ENCODE results near the gene MYB.

Gene MYB

GRCh38 chr6:135256866-135257265 is 75.8 kb downstream of the MYB start:
- no peak for DNase-seq

- DNase-seq = no peak
These were observed 76.7 kb downstream of the MYB start for GRCh38 chr6:135257631-135258405.

GRCh38 chr6:135258970-135259369 is 77.9 kb downstream of the MYB start:
- no peak for DNase-seq

DNA sequence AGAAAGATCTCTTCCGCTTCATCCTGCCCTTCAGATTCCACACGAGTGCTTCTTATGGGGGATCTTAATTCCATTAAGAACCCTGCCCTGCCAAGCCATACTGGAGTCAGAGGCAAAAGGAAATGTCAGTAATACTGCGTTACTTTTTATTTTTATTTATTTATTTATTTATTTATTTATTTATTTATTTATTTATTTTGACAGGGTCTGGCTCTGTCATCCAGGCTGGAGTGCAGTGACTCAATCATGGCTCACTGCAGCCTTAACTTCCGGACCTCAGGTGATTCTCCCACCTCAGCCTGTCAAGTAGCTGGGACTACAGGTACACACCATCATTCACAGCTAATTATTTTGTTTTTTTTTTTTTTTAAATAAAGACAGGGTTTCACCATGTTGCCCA is 79.5 kb downstream of the MYB start:
- no peak for DNase-seq

DNA sequence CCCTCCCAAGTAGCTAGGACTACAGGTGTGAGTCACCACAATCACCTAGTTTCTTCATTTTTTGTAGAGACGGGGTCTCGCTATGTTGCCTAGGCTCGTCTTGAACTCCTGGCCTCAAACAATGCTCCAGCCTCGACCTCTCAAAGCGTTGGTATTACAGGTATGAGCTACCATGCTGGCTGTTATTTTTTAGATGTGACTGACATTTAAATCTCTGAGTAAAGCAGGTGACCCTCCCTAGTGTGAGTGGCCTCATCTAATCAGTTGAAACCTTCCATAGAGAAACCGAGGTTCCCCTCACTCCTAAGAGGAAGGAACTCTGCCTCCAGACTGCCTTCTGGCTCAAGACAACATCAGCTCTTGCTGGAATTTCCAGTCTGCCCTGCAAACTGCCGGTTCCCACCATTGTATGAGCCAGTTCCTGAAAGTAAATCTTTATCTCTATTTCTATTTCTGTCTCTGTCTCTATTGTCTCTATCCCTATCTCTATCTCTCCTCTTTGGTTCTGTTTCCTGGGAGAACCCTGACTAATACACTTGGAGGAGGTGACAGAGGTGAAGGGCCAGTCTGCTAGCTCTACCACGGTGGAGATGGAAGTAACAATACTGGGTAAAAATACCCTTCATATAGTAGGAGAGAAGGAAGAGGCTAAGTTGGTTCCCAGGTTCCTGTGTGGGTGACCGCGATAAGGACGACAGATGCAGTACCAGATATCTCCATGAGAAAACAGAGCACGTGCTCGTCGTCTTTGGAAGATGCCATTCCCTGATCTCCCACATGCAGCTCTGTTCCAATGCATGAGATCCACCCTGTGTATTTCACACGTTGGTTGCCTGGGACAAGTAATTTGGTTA is 81.0 kb downstream of the MYB start:
- DNase-seq = no peak

DNA sequence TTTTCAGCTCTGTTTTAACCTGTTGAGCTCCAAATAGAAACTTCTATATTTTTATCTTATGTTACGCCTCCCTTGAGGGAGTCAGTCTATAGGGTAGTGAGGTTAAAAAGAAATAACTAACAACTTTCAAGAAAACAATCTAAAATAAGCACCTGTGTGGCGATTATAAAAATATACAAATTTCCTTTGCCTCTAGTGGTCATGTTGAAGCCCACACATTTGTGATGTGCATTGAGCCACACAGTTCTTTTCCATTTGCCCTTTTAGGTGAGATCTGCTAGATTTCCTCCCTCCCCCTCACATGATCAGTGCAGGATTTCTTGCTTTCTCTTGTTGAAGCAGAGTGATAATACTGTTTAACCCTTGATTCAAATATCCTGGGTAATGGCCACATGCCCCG is 84.2 kb downstream of the MYB start:
- DNase-seq = no peak

DNA sequence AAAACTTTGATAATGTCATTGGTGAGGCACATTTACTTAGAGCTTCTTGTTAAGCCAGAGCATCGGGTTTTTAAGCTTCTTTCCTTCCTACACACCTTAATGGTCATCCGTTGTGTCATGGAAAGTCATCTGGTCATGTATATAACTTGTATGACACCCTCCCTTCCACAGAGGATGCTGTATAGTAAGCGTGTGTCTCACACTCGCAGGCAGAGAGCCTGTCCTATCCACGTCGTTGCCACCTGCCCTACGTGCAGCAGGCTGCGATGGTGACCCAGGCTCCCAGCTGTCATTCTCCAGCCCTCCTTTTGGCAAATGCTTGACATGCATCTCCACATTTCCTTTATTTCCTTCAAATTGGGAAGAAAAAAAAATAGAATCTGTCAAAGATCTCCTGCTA is 85.6 kb downstream of the MYB start:
- no peak for DNase-seq

DNA sequence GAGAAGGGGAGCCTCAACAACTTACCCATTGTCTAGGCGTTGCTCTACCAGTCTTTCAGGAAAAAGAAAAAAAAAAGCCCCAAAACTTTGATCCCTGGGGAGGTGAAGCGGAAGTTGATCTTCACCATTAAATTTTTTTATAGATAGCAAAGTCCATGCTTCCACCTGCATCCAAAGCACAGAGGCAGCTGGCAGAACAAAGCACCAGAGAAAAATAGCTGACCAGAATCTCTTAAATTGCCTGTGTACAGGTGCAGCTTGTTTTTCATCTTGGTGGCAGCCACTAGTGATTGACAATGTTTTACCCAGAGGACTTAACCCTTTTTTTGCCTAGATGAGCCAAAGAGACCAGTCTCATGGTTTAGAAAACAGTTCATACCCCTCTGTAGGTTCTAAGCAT is 86.0 kb downstream of the MYB start:
- DNase-seq = no peak

DNA sequence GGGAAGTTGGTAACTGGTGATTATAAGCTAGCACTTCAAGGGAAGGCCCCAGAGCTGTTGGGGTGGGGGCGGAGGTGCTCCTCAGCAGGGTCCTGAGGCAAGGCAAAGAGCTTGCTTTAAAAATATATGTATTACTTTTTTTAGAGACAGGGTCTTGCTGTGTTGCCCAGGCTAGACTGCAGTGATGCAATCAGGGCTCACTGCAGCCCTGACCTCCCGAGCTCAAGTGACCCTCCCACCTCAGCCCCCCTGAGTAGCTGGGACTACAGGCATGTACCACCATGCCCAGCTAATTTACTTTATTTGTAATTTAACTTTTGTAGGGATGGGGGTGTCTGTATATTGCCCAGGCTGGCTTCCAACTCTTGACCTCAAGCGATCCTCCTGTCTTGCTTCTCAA is 87.2 kb downstream of the MYB start:
- DNase-seq = no peak

DNA sequence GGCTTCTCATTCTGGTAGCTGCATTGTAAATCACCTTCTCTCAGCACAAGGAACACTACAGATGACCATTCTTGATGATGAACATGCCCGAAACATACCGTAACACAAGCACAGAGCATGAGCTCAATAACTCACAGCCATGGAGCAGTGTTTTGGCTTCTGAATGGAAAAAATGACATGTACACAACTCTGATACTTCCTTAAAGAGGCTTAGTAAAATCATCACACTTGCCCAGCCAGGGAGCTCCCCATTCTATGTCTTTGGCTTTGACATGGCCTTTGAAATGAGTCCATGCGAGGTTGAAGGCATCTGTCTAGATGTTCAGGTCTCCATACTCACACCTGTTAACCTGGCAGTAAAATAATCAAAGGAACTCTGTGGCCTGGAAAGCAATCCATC is 87.6 kb downstream of the MYB start:
- no peak for DNase-seq

All from NCI-H1092 (cell line).